Suppressor macrophage (primary cell): ENCODE results near the gene C16orf87.
A peak's percentile ranks its signal among the peaks of the same experiment; 100 is the strongest.
"Not testable (repeated sequence)": the region's sequence is repeated elsewhere in the genome, so short reads cannot be mapped to it uniquely, and the experiment has no call there.

Source experiments
- DNase-seq, 4 experiments: peaks; one replicate each; pipeline ENCODE4 v3.0.0-alpha.2; 2020 to 2022

Gene C16orf87

GRCh38 chr16:46797501-46797900, 33.5 kb downstream of the C16orf87 start:
- no peak for DNase-seq

GRCh38 chr16:46796764-46797269, 34.2 kb downstream of the C16orf87 start:
- DNase-seq: no peak

GRCh38 chr16:46793841-46794240, 37.1 kb downstream of the C16orf87 start:
- DNase-seq: no peak

- DNase-seq: no peak
Measured at GRCh38 chr16:46790599-46791270, 40.2 kb downstream of the C16orf87 start.

- peak; percentile 53 to 84 (median 78) for DNase-seq
Measured at GRCh38 chr16:46789499-46790414, 41.2 kb downstream of the C16orf87 start.

GRCh38 chr16:46788891-46789474, 42.0 kb downstream of the C16orf87 start:
- peak in 3 of 4 experiments; percentile 5 to 52 (median 31) for DNase-seq

- DNase-seq: peak; percentile 27 to 87 (median 60)
Measured at GRCh38 chr16:46787909-46788308, 43.1 kb downstream of the C16orf87 start.

- no peak for DNase-seq
Measured at GRCh38 chr16:46785076-46785845, 45.7 kb downstream of the C16orf87 start.

- DNase-seq: not testable (repeated sequence)
Measured at GRCh38 chr16:46784569-46784968, 46.4 kb downstream of the C16orf87 start.

GRCh38 chr16:46783800-46784199, 47.2 kb downstream of the C16orf87 start:
- DNase-seq: no peak

- no peak for DNase-seq
Measured at GRCh38 chr16:46782320-46782719, 48.7 kb downstream of the C16orf87 start.

- no peak for DNase-seq
Measured at GRCh38 chr16:46777804-46778203, 53.2 kb downstream of the C16orf87 start.

GRCh38 chr16:46775214-46775613, 55.8 kb downstream of the C16orf87 start:
- no peak for DNase-seq

- peak in 2 of 4 experiments; percentile 6 to 17 for DNase-seq
Measured at GRCh38 chr16:46774743-46775177, 56.2 kb downstream of the C16orf87 start.

- no peak for DNase-seq
Measured at GRCh38 chr16:46772463-46772862, 58.5 kb downstream of the C16orf87 start.

- DNase-seq: no peak
Measured at GRCh38 chr16:46768809-46769208, 62.2 kb downstream of the C16orf87 start.

GRCh38 chr16:46765050-46765449, 65.9 kb downstream of the C16orf87 start:
- DNase-seq: no peak

- no peak for DNase-seq
Measured at GRCh38 chr16:46763147-46763546, 67.8 kb downstream of the C16orf87 start.

GRCh38 chr16:46762583-46762982, 68.4 kb downstream of the C16orf87 start:
- DNase-seq: no peak

GRCh38 chr16:46759309-46759708, 71.7 kb downstream of the C16orf87 start:
- DNase-seq: no peak

GRCh38 chr16:46757339-46758050, 73.5 kb downstream of the C16orf87 start:
- no peak for DNase-seq

GRCh38 chr16:46756772-46757171, 74.2 kb downstream of the C16orf87 start:
- DNase-seq: no peak
